HG02938 (cell line): Measurements from ENCODE around the gene TBP.
"Not testable (repeated sequence)": the region's sequence is repeated elsewhere in the genome, so short reads cannot be mapped to it uniquely, and the experiment has no call there.

Experiments used
- ATAC-seq: cut with Tn5 transposase; IDR thresholded peaks from one replicate; pipeline ENCODE4 v1.9.1; 2021; ENCODE audit warnings: mild to moderate bottlenecking, moderate library complexity; ENCODE audit not compliant: unreplicated experiment

The TBP gene

GRCh38 chr6:170597278-170597677 is 43.1 kb downstream of the TBP start:
- ATAC-seq, result no peak

DNA sequence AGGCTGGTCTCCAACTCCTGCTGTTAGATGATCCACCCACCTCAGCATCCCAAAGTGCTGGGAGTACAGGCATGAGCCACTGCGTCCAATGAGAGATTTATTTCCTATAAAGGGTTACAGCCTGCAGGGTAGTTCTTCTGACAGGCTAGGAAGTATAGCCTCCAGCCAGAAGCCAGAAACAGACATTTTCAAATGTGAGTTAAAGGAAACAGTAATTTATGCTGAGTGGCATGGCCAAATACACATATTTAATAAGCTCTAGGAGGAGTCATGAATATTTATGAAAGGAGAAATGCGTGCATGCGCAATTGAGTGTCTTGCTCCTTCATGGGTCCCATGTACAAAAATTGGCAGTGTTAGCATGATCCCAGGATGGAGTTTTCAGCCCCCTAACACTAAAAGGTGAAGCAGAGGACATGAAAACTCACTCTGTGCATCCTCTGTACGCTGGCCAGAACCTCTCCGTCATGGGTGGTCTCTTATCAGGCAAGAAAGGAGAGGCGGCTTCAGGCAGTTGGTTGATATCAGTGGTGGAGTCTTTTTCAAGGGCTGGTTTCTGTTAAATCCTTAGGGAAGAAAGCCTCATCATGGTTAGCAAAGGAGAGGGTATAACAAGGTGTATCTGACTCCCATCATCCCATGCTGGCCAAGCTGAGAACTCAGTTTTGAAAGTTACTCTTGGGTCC is 51.5 kb downstream of the TBP start:
- ATAC-seq, result no peak

DNA sequence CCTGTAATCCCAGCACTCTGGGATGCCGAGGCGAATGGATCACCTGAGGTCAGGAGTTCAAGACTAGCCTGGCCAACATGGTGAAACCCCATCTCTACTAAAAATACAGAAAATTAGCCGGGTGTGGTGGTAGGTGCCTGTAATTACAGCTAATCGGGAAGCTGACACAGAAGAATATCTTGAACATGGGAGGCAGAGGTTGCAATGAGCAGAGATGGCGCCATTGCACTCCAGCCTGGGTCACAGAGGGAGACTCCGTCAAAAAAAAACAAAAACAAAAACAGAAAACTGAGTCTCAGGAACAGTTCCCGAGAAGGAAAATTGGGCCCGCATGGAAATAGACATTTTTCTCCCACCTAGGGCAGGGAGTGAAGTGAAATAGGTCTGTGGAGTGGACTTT is 55.1 kb downstream of the TBP start:
- ATAC-seq, result not testable (repeated sequence)

GRCh38 chr6:170612256-170612804 is 58.2 kb downstream of the TBP start:
- ATAC-seq, result peak; percentile 79

- ATAC-seq, result not testable (repeated sequence)
Observed at GRCh38 chr6:170616020-170616554, 61.9 kb downstream of the TBP start.
